SK-N-DZ (cell line): Measurements from ENCODE around the gene RALGAPA1.
"Not testable (repeated sequence)": the region's sequence is repeated elsewhere in the genome, so short reads cannot be mapped to it uniquely, and the experiment has no call there.

Source experiments
- DNase-seq: peaks from one replicate; pipeline ENCODE4 v3.0.0-alpha.2; 2015; ENCODE audit warnings: low spot score

The RALGAPA1 gene

DNA sequence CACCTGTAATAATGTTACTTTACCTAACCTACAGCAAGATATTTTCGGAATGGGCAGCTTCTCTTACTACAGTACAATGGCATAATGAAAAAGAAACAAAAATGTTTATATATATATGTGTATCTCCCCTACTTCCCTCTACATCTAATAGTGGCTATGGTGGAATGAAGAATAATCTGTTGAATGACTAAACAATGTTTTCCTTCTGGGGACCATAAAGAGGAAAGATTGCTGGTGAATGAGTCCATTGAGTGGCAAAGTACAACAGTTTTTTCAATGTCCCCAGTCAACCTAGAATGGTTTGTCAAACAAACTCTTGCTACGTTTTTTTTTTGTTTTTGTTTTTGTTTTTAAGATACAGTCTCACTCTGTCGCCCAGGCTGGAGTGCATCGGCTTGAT, 47.2 kb downstream of the RALGAPA1 start:
- DNase-seq = no peak

DNA sequence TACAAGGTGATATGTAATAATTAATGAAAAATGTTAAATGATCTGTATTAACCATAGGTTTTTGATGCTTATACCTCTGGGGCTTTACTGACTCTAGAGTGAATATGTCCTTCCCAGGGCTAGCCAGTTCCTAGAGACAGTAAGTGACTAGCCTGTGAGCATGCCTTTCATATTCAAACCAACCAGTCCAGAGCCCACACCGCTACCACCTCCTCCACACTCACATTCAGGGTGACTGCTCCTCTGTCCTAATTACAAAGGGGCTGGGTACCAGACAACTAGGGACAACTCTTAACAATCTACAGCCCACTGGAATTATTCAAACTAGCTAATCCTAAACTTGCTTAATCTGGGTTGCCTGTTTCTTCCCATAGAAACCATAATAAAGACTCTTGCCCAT, 49.0 kb downstream of the RALGAPA1 start:
- DNase-seq = no peak

DNA sequence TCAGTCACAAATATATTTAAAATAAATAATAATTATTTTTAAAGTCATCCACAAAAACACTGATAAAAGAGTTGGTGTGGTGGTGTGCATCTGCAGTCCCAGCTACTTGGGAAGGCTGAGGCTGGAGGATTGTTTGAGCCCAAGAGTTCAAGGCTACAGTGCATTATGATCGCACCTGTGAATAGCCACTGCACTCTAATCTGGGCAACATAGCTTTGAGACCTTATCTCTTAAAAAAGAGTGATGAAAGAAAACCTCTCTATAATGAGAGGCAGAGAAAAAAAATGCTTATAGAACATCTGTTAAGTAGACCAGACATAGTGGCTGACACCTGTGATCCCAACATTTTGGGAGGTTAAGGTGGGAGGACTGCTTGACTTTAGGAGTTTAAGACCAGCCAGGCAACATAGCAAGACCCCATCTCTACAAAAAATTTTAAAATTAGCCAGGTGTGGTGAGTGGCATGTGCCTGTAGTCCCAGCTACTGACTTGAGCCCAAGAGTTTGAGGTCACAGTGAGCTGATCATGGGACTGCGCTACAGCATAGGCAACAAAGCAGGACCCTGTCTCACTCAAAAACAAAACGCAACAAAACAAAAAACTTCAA, 50.5 kb downstream of the RALGAPA1 start:
- DNase-seq = no peak

DNA sequence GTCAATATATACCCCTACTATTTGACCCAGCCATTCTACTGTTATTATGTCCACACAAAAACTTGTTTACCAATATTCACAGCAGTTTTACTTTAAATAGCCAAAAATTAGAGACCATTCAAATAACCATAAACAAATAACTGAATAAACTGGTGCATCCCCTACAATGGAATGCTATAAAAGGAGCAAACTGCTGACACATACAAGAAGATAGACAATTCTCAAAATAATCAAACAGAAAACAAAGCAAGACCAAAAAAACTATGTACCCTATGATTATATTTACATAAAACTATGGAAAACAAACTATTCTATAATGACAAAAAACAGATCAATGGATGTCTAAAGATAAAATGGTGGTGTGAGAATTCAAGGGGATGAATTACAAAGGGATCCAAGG, 54.4 kb downstream of the RALGAPA1 start:
- no peak for DNase-seq

DNA sequence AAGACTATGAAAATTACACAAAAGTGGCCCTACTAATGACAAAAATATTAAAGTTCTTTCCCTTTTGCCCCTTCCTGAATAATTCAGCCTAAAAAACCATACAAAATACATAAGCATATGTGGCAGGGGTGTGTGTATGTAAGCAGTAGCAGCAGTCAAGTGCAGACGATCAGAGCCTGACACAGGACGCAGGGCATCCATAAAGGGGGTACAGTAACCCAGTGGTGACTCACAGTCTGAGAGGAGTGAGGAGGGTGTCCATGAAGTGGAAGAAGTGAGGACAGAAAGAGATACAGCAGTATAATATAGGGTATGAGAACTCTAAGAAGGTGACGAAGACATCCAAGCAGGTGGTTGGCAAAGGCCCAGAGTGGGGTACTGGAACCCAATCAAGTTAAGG, 56.7 kb downstream of the RALGAPA1 start:
- no peak for DNase-seq

DNA sequence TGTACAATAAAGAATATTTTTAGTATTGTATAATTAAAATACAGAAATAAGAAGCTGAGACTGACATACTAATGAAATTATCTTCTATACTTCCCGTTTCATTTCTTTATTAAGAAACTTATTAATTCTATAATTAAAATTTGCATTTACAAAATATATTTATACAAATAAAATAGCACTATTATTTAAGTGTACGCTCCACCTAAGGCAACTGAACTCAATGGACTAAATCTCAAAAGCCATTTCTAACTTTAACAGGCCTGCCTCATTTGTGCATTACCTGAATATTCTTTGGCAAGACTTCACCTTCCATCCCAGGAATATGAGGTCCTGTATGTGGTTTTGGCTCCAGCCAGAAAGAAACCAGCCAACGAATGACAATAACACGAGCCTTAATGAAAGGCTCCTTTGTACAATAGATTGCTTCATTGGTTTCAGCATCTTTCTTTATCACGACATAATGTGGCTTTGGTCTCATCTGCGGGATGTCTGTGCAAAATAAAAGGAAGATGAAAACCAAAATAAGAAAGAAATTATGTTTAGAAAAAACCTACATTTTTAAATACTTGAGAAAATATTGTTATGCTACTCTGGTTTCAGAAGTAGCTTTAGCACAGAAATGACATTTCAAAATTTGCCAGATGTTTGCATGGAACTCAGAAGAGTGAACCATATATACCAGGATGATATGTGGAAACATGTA, 58.7 kb downstream of the RALGAPA1 start:
- DNase-seq = no peak

DNA sequence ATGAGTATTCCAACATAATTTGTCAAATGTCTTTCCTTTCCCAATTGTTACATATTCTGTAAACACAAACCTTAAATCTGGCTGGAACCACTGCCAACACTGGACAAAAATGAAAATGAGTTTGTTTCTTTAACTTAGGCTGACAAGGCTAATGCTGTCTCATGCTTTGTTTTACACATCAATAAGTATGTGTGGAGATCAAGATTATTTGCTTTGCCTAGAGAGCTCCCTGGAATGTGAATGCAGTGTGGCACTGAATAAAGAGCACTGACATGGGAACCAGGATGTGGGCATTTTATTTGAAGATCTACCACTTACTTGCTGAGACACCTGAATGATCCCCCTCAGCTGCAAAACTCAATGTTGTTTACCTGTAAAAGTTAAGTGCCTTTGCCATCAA, 61.7 kb downstream of the RALGAPA1 start:
- no peak for DNase-seq

DNA sequence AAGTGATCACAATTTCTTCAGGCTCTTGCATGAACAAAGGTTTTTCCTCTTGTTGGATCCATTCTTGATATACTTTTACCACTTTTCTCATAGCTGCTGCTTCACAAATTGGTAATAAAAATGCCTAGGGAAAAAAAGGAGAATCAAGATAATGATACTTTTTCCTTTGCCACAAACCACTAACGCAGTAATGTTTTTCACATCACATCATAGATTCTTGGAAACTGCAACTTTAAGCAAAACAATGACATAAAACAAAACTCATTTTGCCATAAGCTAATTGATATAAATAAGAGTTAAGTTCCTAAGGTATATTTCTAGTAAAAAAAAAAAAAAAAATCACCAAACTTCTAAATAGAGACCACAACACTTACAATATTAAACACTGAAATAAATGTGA, 66.7 kb downstream of the RALGAPA1 start:
- no peak for DNase-seq

DNA sequence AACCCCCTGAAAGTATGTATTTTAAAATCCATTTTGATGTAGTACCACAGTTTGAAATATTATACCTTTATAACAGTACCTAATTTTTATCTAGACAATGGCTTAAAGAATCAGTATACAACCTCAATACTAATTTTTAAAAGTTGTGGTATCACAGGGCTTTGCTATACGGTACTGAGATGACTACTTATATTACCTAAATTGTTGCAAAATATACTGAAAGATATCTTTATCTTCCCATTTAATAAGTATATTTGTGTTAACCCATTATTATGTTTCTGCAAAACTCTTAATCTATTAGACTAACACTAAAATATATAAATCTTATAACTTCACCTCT, 67.1 kb downstream of the RALGAPA1 start:
- no peak for DNase-seq

DNA sequence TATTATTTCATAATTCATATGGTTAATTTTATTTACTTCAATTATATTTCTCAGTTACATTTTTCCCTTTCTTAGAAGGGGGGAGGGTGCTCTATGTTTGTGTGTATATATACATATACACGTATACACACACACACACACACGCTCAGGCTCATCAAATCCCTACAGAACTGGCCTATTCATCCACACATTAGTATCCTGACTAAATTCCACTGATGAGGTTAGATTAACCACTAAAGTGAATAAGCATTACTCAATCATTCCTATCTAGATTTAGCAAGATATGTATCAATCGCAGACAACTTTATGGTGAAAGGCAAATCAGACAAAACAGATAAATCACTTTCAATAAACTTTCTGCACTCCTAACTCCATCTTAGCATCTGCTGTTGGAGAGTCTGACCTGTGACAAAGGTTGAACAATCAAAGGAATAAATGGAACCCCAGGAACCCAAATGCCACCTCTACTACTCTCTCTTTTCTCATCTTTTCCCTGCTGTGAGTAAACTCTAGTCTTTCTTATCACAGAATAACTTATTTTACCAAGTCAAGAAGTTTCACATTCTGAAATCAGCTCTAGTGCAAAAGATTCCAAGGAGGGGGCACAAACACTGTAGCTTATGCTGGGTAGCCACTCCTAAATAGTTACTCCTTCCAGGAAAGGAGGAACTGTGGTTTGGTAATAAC, 67.6 kb downstream of the RALGAPA1 start:
- DNase-seq = no peak

DNA sequence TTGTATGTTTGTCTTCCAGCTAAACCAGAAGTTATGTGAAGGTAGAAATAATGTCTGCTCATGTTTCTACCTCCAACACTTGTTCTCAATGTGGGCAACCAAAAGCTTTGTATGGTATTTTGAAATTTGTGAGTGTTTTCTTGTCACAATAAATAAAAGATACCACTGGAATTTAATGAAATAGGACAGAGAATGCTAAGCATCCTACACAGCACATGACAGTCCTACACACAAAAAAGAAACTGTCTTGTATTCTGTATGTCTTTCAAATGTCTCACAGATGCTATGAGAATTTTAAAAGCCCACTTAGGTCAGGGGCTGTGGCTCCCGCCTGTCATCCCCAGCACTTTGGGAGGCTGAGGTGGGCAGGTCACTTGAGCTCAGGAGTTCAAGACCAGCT, 68.9 kb downstream of the RALGAPA1 start:
- no peak for DNase-seq

DNA sequence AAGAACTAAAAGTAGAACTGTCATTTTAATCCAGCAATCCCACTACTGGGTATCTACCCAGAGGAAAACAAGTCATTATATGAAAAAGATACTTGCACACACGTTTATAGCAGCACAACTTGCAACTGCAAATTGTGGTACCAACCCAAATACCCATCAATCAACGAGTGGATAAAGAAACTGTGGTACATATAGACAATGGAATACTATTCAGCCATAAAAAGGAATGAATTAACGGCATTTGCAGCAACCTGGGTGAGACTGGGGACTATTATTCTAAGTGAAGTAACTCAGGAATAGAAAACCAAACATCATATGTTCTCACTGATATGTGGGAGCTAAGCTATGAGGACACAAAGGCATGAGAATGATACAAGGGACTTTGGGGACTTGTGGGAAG, 73.9 kb downstream of the RALGAPA1 start:
- not testable (repeated sequence) for DNase-seq

DNA sequence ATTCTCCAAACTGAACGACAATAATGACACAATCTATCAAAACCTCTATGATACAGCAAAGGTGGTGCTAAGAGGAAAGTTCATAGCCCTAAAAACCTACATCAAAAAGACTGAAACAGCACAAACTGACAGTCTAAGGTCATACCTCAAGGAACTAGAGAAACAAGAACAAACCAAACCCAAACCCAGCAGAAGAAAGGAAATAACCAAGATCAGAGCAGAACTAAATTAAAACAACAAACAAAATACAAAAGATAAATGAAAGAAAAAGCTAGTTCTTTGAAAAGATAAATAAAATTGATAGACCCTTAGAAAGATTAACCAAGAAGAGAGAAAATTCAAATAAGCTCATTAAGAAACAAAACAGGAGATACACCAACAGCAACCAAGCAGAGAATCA, 75.6 kb downstream of the RALGAPA1 start:
- DNase-seq = not testable (repeated sequence)

DNA sequence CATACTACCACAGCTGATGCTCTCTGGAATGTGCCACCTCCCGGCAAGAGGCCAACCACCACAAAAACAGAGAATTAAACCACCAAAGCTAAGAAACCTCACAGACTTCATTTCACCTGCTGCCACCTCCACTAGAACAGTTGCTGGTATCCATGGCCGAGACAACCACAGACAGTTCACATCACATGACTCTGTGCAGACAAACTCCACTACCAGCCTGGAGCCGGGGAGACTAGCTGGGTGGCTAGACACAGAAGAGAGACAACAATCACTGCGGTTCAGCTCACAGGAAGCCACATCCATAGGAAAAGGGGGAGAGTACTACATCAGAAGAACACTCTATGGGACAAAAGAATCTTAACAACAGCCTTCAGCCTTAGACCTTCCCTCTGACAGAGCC, 78.2 kb downstream of the RALGAPA1 start:
- no peak for DNase-seq

DNA sequence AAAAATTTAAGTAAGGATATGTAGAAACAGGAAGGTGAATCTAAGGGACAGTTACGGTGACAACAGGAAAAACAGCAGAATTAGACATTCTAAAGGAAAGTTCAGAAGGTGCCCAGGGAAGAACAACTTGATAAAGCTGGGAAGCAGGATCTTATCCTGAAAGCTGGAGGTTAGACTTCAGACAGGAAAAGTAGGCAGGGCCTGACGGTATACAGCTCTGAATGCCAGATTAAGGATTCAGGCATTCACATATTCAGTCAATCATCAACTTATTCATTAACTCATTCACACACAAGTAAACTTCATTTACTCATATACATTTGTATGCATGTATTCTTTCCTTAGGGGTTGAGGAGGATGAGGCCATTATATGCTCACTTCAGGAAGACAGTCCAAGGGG, 81.3 kb downstream of the RALGAPA1 start:
- DNase-seq = no peak

DNA sequence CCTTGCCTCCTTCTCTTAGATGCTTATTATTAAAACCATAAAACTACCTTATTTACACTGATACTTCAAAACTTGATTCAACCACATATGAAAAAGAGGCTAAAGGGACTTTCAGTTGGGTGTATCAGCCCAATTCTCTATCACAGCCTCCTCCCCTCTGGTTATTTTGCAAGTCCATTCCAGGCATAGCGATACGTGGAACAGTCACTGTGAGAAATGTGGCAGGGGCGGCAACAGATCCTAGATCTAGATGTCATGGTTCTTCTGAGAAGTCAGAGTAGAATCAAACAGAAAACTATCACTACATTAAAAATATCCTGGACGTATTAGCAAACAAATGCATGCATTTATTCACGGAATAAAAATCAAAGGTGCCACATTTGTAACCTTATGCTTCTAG, 83.2 kb downstream of the RALGAPA1 start:
- DNase-seq = no peak

DNA sequence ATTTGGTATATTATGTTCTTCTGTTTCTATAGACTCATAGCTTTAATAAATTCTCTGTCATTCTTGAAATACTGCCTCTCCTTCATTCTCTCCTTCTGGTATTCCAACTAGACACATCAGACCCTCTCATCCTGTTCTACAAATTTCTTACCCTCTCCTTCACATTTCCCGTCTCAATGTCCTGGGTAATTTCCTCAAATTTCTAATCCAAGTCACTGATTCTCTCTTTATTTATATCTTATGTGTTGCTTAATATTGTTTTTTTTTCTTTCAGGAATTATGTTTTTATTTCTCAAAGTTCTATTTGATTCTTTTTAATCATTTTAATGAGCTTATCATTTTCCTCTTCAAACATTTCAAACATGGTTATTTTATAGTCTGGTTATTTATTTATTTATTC, 94.0 kb downstream of the RALGAPA1 start:
- no peak for DNase-seq

DNA sequence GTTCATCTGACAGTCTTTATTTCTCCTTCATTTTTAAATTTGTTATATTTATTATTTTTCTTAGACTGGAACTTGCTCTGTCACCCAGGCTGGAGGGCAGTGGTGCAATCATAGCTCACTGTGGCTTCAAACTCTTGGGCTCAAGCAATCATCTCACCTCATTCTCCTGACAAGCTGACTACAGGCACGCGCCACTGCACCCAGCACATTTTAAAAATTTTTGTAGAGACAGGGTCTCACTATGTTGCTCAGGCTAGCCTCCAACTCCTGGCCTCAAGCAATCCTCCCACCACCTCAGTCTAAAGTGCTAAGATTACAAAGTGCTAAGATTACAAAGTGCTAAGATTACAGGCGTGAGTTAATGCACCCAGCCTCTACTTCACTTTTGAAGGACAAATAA, 96.6 kb downstream of the RALGAPA1 start:
- no peak for DNase-seq

DNA sequence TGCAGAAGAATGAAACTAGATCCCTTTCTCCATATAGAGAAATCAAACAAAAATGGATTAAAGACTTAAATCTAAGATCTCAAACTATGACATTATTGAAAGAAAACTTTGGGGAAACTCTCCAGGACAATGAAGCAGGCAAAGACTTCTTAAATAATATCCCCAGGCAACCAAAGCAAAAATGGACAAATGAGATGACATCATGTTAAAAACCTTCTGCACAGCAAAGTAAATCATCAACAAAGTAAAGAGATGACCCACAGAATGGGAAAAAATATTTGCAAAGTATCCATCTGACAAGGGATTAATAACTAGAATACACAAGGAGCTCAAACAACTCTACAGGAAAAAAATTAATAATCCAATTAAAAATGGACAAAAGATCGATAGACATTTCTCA, 101.0 kb downstream of the RALGAPA1 start:
- no peak for DNase-seq

DNA sequence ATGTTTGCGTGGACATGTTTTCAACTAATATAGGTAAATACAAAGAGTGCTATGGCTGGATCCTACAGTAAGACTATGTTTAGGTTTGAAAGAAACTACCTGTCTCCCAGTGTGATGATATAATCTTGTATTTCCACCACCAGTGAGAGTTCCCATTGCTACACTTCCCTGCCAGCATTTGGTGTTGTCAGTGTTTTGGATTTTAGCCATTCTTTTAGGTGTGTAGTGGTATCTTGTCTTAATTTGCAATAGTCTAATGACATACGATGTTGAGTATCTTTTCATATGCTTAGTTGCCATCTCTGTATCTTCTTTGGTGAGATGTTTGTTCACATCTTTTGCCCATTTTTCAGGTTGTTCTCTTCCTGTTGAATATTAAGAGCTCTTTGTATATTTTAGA, 103.5 kb downstream of the RALGAPA1 start:
- no peak for DNase-seq

DNA sequence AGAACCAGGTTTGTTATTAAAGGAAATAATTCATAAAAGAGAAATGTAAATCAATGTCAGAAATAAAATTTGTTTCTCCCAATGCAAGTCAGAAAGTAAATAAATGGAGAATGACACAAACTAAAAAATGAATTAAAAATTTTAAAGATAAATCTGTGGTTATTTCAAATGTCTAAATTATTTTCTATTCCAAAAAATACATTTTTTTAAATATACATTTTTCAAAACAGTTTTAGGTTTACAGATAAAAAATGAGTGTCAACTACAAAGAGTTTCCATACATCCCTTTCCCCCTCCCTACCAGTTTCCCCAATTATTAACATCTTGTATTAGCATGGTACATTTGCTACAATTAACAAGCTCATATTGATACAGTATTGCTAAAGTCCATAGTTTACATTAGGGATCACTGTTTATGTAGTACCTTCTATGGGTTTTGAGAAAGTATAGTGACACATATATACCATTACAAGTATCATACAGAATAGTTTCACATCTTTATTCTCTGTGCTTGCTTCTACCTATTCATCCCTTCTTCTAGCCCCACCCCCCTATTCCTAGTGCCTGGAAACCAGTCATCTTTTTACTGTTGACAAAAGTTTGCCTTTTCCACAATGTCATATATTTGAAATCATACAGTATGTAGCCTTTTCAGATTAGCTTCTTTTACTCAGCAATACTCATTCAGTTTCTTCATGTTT, 104.2 kb downstream of the RALGAPA1 start:
- no peak for DNase-seq

DNA sequence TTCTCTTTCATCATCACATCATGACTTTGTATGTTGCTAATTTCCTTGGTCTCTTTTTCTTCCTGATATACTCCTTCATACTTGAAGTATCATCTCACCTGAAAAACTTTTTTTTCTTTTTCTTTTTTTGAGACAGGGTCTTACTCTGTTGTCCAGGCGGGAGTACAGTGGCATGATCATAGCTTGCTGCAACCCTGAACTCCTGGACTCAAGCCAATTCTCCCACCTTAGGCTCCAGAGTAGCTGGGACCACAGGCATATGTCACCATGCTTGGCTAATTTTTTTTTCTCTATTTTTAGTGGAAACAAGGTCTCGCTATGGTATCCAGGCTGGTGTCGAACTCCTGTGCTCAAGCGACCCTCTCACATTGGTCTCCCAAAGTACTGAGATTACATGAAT, 107.6 kb downstream of the RALGAPA1 start:
- DNase-seq = no peak
